HEK293 (cell line): ENCODE results near the gene COTL1.
"Not testable (repeated sequence)": the region's sequence is repeated elsewhere in the genome, so short reads cannot be mapped to it uniquely, and the experiment has no call there.

Experiments used
- TCF7L2 ChIP-seq: IDR thresholded peaks from 2 replicates; pipeline ENCODE4 v1.6.1; 2011; ENCODE audit warnings: low read depth, mild to moderate bottlenecking, inconsistent platforms, low read length, moderate library complexity, borderline replicate concordance
- ZFP3 ChIP-seq: fragments of 450-650 bp; formaldehyde crosslinking; IDR thresholded peaks from 2 replicates; pipeline ENCODE4 v1.5.1; 2016; ENCODE audit warnings: low read depth, missing biosample characterization, missing genetic modification characterization
- ZNF175 ChIP-seq: fragments of 450-650 bp; formaldehyde crosslinking; IDR thresholded peaks from 2 replicates; pipeline ENCODE4 v1.5.1; 2016; ENCODE audit warnings: missing biosample characterization, missing genetic modification characterization
- ZNF423 ChIP-seq: fragments of 450-650 bp; formaldehyde crosslinking; IDR thresholded peaks from 2 replicates; pipeline ENCODE4 v1.5.1; 2016; ENCODE audit warnings: missing biosample characterization, missing genetic modification characterization
- ZNF514 ChIP-seq: fragments of 450-650 bp; formaldehyde crosslinking; IDR thresholded peaks from 2 replicates; pipeline ENCODE4 v1.5.1; 2016; ENCODE audit warnings: missing biosample characterization, missing genetic modification characterization
- TF ChIP-seq, protein P1 (sequence below): sonication (generic); formaldehyde crosslinking; IDR thresholded peaks from 2 replicates; pipeline ENCODE4 v1.8.1; 2022; ENCODE audit warnings: mild to moderate bottlenecking, moderate library complexity, missing genetic modification reagents
- TF ChIP-seq, protein P2 (sequence below): fragments of 450-650 bp; formaldehyde crosslinking; IDR thresholded peaks from 2 replicates; pipeline ENCODE4 v1.5.1; 2016; ENCODE audit warnings: missing biosample characterization, missing genetic modification characterization
- TF ChIP-seq, protein P3 (sequence below): fragments of 450-650 bp; formaldehyde crosslinking; optimal IDR thresholded peaks from 2 replicates; pipeline ENCODE3; 2016; ENCODE audit warnings: missing biosample characterization, mild to moderate bottlenecking, missing genetic modification characterization

DNA sequence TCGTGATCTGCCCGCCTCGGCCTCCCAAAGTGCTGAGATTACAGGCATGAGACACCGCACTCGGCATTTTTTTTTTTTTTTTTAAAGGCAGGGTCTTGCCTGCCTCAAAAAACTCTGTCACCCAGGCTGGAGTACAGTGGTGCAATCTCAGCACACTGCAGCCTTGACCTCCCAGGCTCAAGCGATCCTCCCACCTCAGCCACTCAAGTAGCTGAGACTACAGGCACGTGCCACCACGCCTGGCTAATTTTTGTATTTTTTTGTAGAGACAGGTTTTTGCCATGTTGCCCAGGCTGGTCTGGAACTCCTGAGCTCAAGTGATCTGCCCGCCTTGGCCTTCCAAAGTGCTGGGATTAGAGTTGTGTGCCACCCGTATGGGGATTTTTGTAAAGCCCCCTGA, 3.0 kb upstream of the COTL1 start:
- TF ChIP-seq, protein P1, sequence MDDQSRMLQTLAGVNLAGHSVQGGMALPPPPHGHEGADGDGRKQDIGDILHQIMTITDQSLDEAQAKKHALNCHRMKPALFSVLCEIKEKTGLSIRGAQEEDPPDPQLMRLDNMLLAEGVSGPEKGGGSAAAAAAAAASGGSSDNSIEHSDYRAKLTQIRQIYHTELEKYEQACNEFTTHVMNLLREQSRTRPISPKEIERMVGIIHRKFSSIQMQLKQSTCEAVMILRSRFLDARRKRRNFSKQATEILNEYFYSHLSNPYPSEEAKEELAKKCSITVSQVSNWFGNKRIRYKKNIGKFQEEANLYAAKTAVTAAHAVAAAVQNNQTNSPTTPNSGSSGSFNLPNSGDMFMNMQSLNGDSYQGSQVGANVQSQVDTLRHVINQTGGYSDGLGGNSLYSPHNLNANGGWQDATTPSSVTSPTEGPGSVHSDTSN (CRISPR knock-in tag) = not testable (repeated sequence)
- TF ChIP-seq ZNF514 (tag by site-specific recombination); ZNF423 (tag by site-specific recombination); ZFP3 (tag by site-specific recombination); ZNF175 (tag by site-specific recombination); TCF7L2: not testable (repeated sequence)
- TF ChIP-seq, protein P2, sequence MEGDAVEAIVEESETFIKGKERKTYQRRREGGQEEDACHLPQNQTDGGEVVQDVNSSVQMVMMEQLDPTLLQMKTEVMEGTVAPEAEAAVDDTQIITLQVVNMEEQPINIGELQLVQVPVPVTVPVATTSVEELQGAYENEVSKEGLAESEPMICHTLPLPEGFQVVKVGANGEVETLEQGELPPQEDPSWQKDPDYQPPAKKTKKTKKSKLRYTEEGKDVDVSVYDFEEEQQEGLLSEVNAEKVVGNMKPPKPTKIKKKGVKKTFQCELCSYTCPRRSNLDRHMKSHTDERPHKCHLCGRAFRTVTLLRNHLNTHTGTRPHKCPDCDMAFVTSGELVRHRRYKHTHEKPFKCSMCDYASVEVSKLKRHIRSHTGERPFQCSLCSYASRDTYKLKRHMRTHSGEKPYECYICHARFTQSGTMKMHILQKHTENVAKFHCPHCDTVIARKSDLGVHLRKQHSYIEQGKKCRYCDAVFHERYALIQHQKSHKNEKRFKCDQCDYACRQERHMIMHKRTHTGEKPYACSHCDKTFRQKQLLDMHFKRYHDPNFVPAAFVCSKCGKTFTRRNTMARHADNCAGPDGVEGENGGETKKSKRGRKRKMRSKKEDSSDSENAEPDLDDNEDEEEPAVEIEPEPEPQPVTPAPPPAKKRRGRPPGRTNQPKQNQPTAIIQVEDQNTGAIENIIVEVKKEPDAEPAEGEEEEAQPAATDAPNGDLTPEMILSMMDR = not testable (repeated sequence)
- TF ChIP-seq, protein P3, sequence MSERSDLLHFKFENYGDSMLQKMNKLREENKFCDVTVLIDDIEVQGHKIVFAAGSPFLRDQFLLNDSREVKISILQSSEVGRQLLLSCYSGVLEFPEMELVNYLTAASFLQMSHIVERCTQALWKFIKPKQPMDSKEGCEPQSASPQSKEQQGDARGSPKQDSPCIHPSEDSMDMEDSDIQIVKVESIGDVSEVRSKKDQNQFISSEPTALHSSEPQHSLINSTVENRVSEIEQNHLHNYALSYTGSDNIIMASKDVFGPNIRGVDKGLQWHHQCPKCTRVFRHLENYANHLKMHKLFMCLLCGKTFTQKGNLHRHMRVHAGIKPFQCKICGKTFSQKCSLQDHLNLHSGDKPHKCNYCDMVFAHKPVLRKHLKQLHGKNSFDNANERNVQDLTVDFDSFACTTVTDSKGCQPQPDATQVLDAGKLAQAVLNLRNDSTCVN (tag by site-specific recombination) = not testable (repeated sequence)
